ENCODE data around the gene NEK4.
"Not testable (repeated sequence)": the region's sequence is repeated elsewhere in the genome, so short reads cannot be mapped to it uniquely, and the experiment has no call there.

NEK4 gene

DNA sequence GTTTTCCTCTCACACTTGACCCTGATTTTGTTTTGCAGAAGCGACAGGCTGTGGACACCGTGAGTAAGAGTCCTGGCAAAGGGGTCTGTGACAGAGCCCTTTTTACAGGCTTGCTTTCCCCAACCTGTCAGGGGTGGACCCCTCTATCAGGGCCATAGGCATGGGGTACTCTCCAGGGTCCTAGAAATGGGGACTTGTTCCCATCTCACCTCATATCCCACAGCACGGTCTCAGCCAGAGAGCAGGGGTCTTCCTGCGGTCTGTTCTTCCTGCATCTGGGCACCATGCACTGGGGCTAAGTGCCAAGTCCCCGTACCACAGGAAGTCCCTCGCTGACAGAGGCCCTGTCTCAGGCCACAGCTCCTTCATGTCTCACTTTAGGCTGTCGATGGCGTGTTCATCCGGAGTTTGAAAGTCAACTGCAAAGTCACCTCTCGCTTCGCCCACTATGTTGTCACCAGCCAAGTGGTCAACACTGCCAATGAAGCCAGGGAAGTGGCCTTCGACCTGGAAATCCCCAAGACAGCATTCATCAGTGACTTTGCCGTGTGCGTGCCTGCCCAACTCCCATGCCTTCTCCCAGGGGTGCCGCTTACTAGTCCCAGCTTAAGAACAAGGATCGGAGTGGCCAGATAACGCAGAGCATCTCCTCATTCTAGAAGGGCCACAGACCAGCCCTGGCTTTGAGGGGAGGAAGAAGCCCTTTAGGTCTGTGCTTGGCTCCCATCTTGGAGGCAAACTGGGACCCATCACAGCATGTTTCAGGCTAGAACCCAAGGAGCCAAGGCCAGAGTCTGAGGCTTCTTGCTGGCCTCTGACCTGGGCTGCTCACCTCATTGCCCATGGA is 7.4 kb upstream of the NEK4 start:
- no peak for DNase-seq

GRCh38 chr3:52777127-52777958 is 6.6 kb upstream of the NEK4 start, which contains the start of gene ITIH1:
TSS of gene ITIH1 (plus strand) at chr3:52777599. CDS start at chr3:52777616, 17 bp downstream.
- no peak for DNase-seq

DNA sequence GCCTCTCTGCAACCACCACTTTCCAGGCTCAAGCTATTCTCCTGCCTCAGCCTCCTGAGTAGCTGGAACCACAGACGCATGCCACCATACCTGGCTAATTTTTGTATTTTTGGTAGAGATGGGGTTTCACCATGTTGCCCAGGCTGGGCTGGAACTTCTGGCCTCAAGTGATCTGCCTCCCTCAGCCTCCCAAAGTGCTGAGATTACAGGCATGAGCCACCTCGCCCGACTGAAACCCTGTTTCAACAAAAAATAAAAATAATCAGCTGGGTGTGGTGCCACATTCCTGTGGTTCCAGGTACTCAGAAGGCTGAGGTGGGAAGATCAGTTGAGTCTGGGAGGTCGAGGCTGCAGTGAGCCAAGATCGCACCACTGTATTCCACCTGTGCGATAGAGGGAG is 5.7 kb upstream of the NEK4 start:
- DNase-seq: not testable (repeated sequence)

- no peak for DNase-seq
Measured at GRCh38 chr3:52775877-52776276, 5.1 kb upstream of the NEK4 start.

DNA sequence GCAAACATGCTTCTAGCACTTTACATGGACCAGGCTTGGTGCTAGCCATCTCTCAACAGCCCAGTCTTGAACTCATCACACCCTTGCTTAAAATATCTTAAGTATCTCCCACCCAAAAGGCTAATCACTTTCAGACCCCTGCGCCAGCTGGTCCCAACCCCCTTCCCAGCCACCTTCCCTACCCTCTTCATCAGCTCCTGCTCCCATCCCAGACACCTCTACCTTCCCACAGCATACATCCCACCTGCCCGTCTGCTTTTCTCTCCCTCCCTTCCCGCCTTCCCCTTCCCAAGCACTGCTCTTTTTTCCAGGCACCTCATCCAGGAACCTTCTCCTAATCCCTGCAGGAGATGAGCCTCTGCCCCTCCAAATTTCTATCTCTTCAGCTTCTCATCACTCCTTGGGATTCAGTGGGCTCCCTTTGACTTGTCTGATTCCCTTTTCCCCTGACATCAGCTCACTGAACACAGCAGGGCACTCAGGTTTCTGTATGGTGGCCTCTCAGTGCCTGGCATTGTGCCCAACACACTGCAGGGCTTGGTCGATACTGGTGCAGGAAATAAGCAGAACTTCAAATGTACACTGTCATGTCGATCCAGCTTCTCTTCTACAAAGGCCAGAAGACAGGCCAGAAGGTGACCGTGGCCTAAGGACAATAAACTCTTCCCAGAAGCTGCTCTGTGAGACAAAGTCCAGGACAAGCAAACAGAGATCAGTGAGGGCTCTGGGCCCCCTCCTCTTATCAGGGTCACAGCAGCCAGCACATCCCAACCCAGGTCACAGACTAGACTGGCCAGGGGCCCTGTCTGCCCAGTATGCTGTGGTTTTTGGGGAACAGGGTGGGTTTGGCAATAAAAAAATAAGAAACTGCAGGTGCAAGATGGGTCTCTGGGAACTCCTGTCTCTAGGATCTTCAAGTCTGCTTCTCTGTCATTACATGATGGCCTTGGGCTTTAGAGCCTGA is 4.4 kb upstream of the NEK4 start:
- no peak for DNase-seq

DNA sequence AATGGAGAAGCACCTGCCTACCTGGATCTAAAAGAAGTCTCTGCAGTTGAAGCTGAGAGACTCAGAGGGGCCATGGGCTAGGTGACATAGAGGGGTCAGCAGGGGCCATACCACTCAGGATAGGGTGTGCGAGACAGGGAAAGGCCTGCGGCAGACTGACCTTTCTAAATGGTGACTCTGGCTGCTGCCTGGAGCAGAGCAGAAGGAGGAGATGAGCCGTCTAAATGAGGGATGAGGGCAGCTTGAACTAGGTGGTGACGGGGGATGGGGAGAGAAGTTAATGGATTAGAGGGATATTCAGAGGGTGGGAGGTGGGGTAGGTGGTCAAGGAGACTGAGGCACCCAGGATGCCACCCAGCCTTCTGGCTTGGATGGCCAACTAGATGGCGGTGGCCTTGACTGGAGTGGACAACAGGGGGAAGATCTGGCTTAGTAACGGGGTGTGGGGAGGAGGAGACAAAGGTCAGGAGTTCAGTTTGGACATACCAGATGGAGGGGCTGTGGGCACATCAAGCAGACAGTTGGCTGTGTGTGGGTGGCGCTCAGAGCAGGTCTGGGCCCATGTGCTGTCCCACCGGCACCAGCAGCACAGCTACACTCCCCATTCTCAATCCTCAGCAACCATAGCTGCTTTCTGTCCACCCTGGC is 3.5 kb upstream of the NEK4 start:
- DNase-seq: no peak

- no peak for DNase-seq
Measured at GRCh38 chr3:52773361-52774065, 2.8 kb upstream of the NEK4 start.

DNA sequence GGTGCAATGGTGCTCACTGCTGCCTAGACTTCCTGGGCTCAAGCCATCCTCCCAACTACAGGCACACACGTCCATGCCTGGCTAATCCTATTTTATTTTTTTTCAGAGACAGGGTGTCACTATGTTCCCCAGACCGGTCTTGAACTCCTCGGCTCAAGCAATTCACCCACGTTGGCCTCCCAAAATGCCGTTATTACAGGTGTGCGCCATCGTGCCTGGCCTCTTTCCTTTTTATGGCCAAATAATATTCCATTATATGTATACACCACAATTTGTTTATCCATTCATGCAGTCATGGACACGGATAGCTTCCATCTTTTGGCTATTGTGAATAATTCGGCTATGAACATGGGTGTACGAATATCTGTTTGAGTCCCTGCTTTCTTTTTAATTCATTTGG is 962 bp upstream of the NEK4 start:
- no peak for DNase-seq

- no peak for DNase-seq
Measured at GRCh38 chr3:52771334-52771681, 568 bp upstream of the NEK4 start.

GRCh38 chr3:52769786-52770455 is 819 bp downstream of the NEK4 start:
- DNase-seq: no peak

DNA sequence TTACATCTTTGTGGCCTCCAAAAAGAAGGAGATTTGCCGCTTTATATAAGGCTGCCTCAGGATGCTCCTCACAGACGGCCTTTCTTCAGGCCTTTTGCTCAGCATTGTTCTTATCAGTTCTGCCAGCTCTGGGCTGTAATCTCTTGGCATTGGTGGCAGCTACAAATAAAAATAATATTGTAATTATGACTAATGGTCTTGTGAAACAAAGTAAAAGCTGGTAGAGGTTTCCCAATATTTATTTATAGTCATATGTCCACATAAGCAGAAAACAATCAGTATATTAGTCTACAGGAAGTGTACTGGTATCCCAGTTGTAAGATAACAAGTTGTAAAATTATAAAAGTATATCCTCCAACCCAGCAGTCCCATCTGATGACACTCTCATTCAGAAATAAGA is 7.3 kb downstream of the NEK4 start:
- no peak for DNase-seq

DNA sequence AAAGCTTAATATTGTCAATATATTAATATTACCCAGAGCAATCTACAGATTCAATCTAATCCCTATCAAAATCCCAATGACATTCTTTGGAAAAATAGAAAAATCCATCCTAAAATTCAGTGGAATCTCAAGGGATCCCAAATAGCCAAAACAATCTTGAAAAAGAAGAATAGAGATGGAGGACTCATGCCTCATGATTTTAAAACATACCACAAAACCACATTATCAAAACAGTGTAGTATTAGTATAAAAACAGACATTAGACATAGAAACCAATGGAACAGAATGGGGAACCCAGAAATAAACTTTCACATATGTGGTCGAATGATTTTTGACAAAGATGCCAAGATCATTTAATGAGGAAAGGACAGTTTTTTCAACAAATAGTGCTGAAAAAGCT is 14.6 kb downstream of the NEK4 start:
- DNase-seq: peak; percentile 3

DNA sequence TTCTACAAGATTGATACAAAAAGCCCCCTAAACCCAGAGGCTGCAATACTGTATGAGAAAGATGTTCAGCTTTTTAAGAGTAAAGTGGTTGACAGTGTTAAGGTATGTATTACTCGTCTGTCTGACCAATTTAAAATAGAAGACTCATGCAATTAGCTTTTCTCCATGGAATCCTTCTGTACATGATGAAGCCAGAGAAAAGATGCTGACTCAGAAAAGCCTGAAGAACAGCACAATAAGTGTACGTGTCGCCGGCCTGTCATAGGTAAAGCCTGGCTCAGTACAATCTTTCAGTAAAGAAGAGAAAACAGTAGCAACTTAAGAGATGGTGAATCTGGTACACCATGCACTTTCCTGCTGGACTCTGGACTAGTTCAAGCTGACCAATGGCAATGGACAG is 16.4 kb downstream of the NEK4 start:
- DNase-seq: peak; percentile 12

GRCh38 chr3:52752045-52752660 is 18.6 kb downstream of the NEK4 start:
- DNase-seq: no peak

DNA sequence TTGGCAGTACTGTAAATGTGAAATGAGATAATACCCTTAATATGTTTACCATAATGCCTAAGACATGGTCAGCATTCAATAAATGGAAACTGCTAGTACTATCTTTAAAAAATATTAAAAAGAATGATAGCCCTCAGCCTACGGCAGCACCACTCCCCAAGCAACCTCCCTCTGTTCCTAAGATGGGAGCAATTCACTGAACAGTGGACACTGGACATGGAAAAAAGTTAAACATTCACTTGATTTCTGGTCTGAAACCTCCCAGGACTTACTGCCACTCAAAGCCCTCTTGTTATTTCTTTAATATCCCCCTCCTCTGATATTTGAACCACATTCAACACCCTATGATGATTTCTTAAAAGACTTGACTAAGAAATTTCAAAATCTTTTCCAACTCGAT is 27.0 kb downstream of the NEK4 start:
- no peak for DNase-seq

DNA sequence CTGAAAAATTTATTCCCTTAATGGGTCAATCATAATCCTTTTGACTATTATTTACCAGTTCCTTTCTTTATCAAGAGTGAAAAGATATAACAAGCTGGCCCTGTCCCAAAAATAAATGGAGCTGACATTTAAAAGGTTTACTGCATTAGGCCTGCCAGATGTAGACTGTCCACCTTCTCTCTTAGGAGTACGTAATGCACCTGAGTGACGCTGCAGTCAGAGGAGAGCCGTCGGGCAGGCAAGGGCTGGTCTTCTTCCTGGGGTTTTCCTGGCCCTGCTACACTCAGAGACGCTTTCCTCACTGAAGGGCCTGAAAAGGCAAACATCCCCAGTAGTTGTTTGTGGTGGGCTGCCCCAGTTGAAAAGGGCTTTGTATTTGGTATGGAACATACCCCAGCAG is 27.6 kb downstream of the NEK4 start:
- no peak for DNase-seq

- DNase-seq: peak; percentile 25
Measured at GRCh38 chr3:52742418-52743041, 28.2 kb downstream of the NEK4 start.

GRCh38 chr3:52739730-52740129 is 31.0 kb downstream of the NEK4 start:
- DNase-seq: no peak

- no peak for DNase-seq
Measured at GRCh38 chr3:52733256-52733891, 37.4 kb downstream of the NEK4 start.

DNA sequence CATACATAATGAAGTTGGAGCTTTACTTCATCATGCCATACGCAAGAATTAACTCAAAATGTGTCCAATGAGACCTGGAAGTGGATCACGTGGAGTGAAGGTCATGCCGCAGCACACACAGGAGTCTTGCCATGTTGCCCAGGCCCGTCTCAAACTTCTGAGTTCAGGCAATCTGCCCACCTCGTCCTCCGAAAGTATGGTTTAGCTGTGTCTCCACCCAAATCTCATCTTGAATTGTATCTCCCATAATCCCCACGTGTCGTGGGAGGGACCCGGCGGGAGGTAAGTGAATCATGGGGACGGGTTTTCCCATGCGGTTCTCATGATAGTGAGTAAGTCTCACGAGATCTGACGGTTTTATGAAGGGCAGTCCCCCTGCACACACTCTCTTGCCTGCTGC is 39.1 kb downstream of the NEK4 start:
- DNase-seq: no peak
